ENCODE data around the gene DOLK. TPM values are rescaled to one million over a fixed set of nuclear protein-coding genes. Genes with fewer than 3 reads are reported as not detected.

Gene DOLK
- total and polyA plus RNA-seq, 2 of the 4 experiments (the other 2 are of a cell fraction): 23.2 to 30.8 TPM

- Histone ChIP-seq H4K8ac (ENCODE audit: low read depth in 2 of 2, low read length in 2 of 2) (peak overlapping the region in 1 of 2 experiments; percentile 24; a peak in 1 of 4 replicates), H4K91ac (ENCODE audit: insufficient read depth, low read depth, low read length) (no peak overlapping the region), H3K36me3 (ENCODE audit: control insufficient read depth, insufficient read depth, low read length) (peaks cover 26% of the 10 kb centered on the region), H3K27me3 (ENCODE audit: control insufficient read depth, insufficient read depth, low read length) (no peaks in the 10 kb centered on the region), H2BK120ac (ENCODE audit: low read depth, low read length) (no peak overlapping the region), H3K4me3 (ENCODE audit: insufficient read depth, low read depth, low read length) (no peak overlapping the region), H2AK9ac (replicated peaks; ENCODE audit: low read depth, low read length, poor library complexity) (peak overlapping the region; percentile 11), H3K4me1 (ENCODE audit: control insufficient read depth, insufficient read depth, low read length) (peaks cover 7% of the 10 kb centered on the region), H2AFZ (replicated peaks; ENCODE audit: low read length, poor library complexity) (peak overlapping the region; percentile 17), H4K5ac (ENCODE audit: low read depth, low read length) (no peak overlapping the region), H2BK15ac (ENCODE audit: low read depth, low read length) (no peak overlapping the region), H3K79me1 (ENCODE audit: low read depth in 1 of 2, low read length in 2 of 2) (peaks cover 24 to 78% of the 10 kb centered on the region in 2 experiments), H3K9me3 (ENCODE audit: control insufficient read depth, insufficient read depth, low read length) (no peaks in the 10 kb centered on the region), H3K14ac (replicated peaks; ENCODE audit: low read depth, low read length) (0 out of 2 replicates have a peak overlapping the region, but pooled peaks have one; percentile 62), H3K9ac (ENCODE audit: low read depth, low read length) (no peak overlapping the region), H3K4ac (ENCODE audit: low read depth, low read length) (0 out of 2 replicates have a peak overlapping the region, but pooled peaks have one; percentile 20), H4K20me1 (ENCODE audit: insufficient read depth, low read length) (peaks cover 16% of the 10 kb centered on the region), H3K27ac (ENCODE audit: insufficient read depth, low read length) (no peak overlapping the region), H2BK20ac (ENCODE audit: low read depth, low read length) (no peak overlapping the region), H3K18ac (ENCODE audit: low read depth, low read length) (no peak overlapping the region), H3K4me2 (ENCODE audit: low read depth, low read length) (no peak overlapping the region), H3K9me1 (ENCODE audit: insufficient read depth, low read length) (peaks cover 18% of the 10 kb centered on the region), H2BK5ac (ENCODE audit: low read depth, low read length, poor library complexity, severe bottlenecking) (peak overlapping the region; percentile 43), H2AK5ac (ENCODE audit: low read depth, low read length) (no peak overlapping the region; the same call in 1 of the 2 replicates), H3K23ac (ENCODE audit: low read depth, low read length) (no peak overlapping the region), H3K56ac (ENCODE audit: extremely low read depth, insufficient read depth, low read length) (no peak overlapping the region)
- intact Hi-C loops (cut with micrococcal nuclease) (no loop called here), dilution Hi-C loops (cut with HindIII; ENCODE audit: low sequenced_read_pairs, unreplicated experiment) (no loop called here), in situ Hi-C loops (cut with MboI; ENCODE audit: low sequenced_read_pairs) (no loop called here)
- POLR2A ChIA-PET (ENCODE audit: unreplicated experiment): no interaction called here
- no TSS peak for BruUV-seq (replicated peaks)
- 0 out of 2 replicates have a peak, but pooled peaks have one; percentile 19 for ATAC-seq (ENCODE audit: low read depth)
- 100% methylated on average over 2 of the region's 8 CpGs; no CpG with 5 or more reads in 1 of the 2 experiments for WGBS, 2 experiments (ENCODE audit: extremely low coverage in 2 of 2, insufficient read length in 1 of 2)
- no peak for DNase-seq
- CTCF ChIA-PET: no interaction called here
- TF ChIP-seq NFE2L2 (IDR thresholded peaks at IDR 0.05; ENCODE audit: low read depth, low read length): no peak
- no peak for TF ChIP-seq MXI1 (IDR thresholded peaks at IDR 0.05; ENCODE audit: borderline replicate concordance, low read depth, low read length)
- no peak for TF ChIP-seq BHLHE40 (IDR thresholded peaks at IDR 0.05; ENCODE audit: low read depth, low read length)
- TF ChIP-seq CEBPB (IDR thresholded peaks at IDR 0.05; ENCODE audit: low read depth, low read length): peak; percentile 56; the same call in 1 of the 2 replicates
- peak; percentile 37; the same call in 1 of the 2 replicates for TF ChIP-seq MAZ (IDR thresholded peaks at IDR 0.05; ENCODE audit: borderline replicate concordance, low read depth, low read length)
Observed at GRCh38 chr9:128899566-128900322, 47.7 kb downstream of the DOLK start.

Measured in IMR-90 (cell line).